ENCODE results near the gene CCNA2. TPM values are rescaled to one million over a fixed set of nuclear protein-coding genes. Genes with fewer than 3 reads are reported as not detected.

Gene CCNA2
- total RNA-seq, 1 donor from 2014 or later = 0.79 TPM

DNA sequence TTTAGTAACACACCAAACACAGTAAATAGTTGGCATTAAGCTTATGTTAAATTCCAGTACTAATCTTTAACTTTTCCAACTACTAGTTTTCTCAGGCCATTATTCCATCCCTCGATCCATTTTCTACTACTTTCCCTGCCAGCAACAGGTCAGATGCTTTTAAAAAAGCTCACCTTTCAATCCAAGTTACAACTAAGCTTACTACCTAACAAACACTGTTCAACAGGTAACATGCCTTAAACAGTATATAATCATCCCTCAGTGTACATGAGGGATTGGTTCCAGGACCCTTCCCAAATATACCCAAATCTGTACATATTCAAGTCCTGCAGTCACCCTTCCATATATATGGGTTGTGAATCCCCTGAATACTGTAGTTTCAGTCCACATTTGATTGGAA lies 5.5 kb downstream of the CCNA2 start:
- DNase-seq (ENCODE audit: low read depth) = no peak
- no peak for TF ChIP-seq CTCF (IDR thresholded peaks at IDR 0.05; ENCODE audit: insufficient read depth, low read length, severe bottlenecking)
- no peak for FAIRE-seq
- Histone ChIP-seq H3K27me3 (ENCODE audit: control insufficient read depth, insufficient read depth, low read length) (no peaks in the 10 kb centered on the region), H3K36me3 (ENCODE audit: control insufficient read depth, insufficient read depth, low read length) (peaks cover 2% of the 10 kb centered on the region), H3K4me3 (ENCODE audit: low read depth, low read length) (no peak overlapping the region)

DNA sequence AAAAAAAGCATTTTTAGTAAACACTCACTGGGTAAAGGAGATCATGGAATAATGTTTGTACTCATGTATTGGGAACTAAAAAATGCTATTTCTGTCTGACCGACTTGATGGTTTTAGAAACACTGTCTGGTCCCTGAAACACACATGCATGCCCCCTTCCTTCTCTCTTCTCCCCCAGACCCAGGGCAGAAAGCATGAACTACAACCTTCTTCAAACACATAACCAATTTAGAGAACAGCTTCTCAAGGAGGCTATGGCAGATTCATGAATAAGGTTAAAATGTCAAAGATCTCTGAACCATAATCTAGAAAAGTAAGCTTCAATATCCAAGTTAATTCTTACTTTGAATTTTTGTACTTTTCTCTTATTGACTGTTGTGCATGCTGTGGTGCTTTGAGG lies 6.0 kb downstream of the CCNA2 start:
- H3K36me3 ChIP-seq (ENCODE audit: control insufficient read depth, insufficient read depth, low read length) = peaks cover 2% of the 10 kb centered on the region
- TF ChIP-seq CTCF (IDR thresholded peaks at IDR 0.05; ENCODE audit: insufficient read depth, low read length, severe bottlenecking) = no peak
- no peak for DNase-seq (ENCODE audit: low read depth)
- no peak for FAIRE-seq
- H3K4me3 ChIP-seq (ENCODE audit: low read depth, low read length) = no peak overlapping the region
- H3K27me3 ChIP-seq (ENCODE audit: control insufficient read depth, insufficient read depth, low read length) = no peaks in the 10 kb centered on the region

DNA sequence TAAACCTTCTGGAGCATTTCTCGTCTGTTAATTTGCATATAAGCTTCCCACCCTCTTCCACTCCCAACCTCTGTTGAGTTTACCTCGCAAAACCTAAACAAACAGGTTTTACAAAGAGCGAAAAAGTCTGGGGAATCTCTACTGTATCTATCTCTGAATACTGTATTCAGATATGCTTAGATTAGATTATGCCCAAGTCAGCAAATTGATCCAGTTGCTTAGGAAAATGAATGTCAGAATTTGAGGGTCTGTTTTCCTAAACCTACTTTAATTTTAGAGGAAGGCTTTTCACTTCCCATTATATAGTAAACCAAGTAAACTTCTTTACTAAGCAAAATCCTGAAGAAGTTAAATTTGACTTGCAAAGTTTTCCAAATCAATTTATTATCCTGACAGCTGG lies 6.7 kb downstream of the CCNA2 start:
- no peak for DNase-seq (ENCODE audit: low read depth)
- Histone ChIP-seq H3K27me3 (ENCODE audit: control insufficient read depth, insufficient read depth, low read length) (no peaks in the 10 kb centered on the region), H3K4me3 (ENCODE audit: low read depth, low read length) (no peak overlapping the region), H3K36me3 (ENCODE audit: control insufficient read depth, insufficient read depth, low read length) (peaks cover 2% of the 10 kb centered on the region)
- no peak for TF ChIP-seq CTCF (IDR thresholded peaks at IDR 0.05; ENCODE audit: insufficient read depth, low read length, severe bottlenecking)
- no peak for FAIRE-seq

DNA sequence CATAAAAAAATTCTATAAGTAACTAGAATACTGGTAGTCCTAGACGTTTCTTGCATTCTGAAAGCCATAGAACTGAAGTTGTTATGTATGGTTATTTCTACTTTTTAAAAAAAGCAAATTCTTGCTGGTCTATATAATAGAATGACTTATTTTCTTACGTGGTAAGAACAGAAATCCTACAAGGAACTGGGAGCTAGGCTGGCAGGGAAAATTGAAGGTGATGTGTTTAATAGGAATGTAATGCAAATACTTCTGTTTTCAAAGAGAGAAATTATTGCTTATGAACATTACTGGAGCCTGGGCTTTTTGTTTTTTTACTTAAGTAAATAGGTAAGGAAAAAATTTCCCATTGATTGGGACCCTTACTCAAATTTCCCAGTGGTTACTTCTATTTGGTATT lies 8.9 kb downstream of the CCNA2 start:
- no peak for TF ChIP-seq CTCF (IDR thresholded peaks at IDR 0.05; ENCODE audit: insufficient read depth, low read length, severe bottlenecking)

GRCh38 chr4:121811122-121811521 lies 12.6 kb downstream of the CCNA2 start:
- TF ChIP-seq CTCF (IDR thresholded peaks at IDR 0.05; ENCODE audit: insufficient read depth, low read length, severe bottlenecking) = no peak
- Histone ChIP-seq H3K27me3 (ENCODE audit: control insufficient read depth, insufficient read depth, low read length) (no peaks in the 10 kb centered on the region), H3K36me3 (ENCODE audit: control insufficient read depth, insufficient read depth, low read length) (no peaks in the 10 kb centered on the region), H3K4me3 (ENCODE audit: low read depth, low read length) (no peak overlapping the region)
- no peak for DNase-seq (ENCODE audit: low read depth)
- no peak for FAIRE-seq

More for the DNA sequence above, 8.9 kb downstream of the CCNA2 start:
- DNase-seq (ENCODE audit: low read depth) (no peak), FAIRE-seq (no peak)
- no peaks in the 10 kb centered on the region for H3K36me3 ChIP-seq (ENCODE audit: control insufficient read depth, insufficient read depth, low read length)
- H3K27me3 ChIP-seq (ENCODE audit: control insufficient read depth, insufficient read depth, low read length) = no peaks in the 10 kb centered on the region
- no peak overlapping the region for H3K4me3 ChIP-seq (ENCODE audit: low read depth, low read length)

GRCh38 chr4:121806411-121806810 lies 17.3 kb downstream of the CCNA2 start:
- no peak for TF ChIP-seq CTCF (IDR thresholded peaks at IDR 0.05; ENCODE audit: insufficient read depth, low read length, severe bottlenecking)
- no peak for DNase-seq (ENCODE audit: low read depth)
- Histone ChIP-seq H3K36me3 (ENCODE audit: control insufficient read depth, insufficient read depth, low read length) (peaks cover 2% of the 10 kb centered on the region), H3K27me3 (ENCODE audit: control insufficient read depth, insufficient read depth, low read length) (no peaks in the 10 kb centered on the region), H3K4me3 (ENCODE audit: low read depth, low read length) (no peak overlapping the region)
- no peak for FAIRE-seq

All from bronchial epithelial cell (primary cell).